Breast epithelium (tissue), 3 donors: ENCODE measurements around the gene FUT8.

Source experiments
- CTCF ChIP-seq, 3 donors: fragments of 450-650 bp; IDR thresholded peaks; one replicate each; pipeline ENCODE4 v1.5.1; 2016 to 2017; ENCODE audit warnings: antibody characterized with exemption in 3 of 3, mild to moderate bottlenecking in 3 of 3, moderate library complexity in 3 of 3
- POLR2A ChIP-seq: fragments of 450-650 bp; IDR thresholded peaks from one replicate; pipeline ENCODE4 v1.6.1; 2016; ENCODE audit warnings: antibody characterized with exemption, mild to moderate bottlenecking, moderate library complexity

GRCh38 chr14:65549429-65549828 lies 136.9 kb downstream of the FUT8 start:
- TF ChIP-seq CTCF (IDR thresholded peaks at IDR 0.05) (no peak), POLR2A (no peak)
